ENCODE data around the gene NAT10.

DNA sequence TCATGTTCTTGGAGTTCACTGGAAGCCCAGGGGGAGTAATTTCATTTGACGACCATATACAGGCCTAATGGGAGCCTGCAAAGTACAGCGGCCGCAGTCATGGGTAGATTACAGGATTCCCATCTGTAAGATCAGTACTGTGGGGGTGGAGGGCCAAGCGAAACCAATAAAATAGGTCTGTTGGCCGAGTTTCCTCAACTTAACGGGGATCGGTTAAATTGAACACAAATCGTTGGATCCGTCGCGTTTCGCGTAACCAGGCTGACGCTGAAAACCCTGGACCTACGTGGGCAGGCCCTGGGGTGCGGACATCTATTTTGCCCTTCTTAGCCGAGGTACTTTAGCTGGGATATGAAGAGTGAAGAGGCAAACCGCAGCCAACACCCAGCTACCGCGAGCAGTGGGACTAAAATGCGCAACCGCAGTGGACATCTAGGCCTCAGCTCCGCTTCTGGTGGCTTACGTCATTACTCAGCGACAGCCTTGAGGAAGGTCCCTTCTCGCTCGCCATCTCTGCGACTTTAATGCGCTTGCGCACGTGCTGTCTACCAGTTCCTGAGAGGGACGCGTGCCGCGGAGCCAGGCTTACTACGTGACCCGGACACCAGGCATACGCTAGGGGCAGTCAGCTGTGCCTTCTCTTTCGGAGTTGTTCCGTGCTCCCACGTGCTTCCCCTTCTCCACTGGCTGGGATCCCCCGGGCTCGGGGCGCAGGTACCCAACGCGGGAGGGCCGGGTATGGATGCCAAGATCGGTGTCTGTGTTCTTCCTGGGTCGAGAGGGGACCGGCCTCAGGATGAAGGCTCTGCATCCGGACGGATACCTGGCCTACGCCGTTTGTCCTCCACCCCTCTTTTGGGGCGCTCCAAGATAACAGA is at the start of gene NAT10:
- peak; percentile 99 for TF ChIP-seq POLR2A (IDR thresholded peaks at IDR 0.05; ENCODE audit: low read length)
- no peak for TF ChIP-seq GATA1 (IDR thresholded peaks at IDR 0.05; ENCODE audit: low read depth, low read length)
